WTC11 (cell line): ENCODE measurements around the gene STXBP6. TPM values are rescaled to one million over a fixed set of nuclear protein-coding genes. Genes with fewer than 3 reads are reported as not detected.
"Not testable (repeated sequence)": the region's sequence is repeated elsewhere in the genome, so short reads cannot be mapped to it uniquely, and the experiment has no call there.

Experiments
- ATAC-seq: fragments of 200-7000 bp; cut with Tn5 transposase; 2 replicates; pipeline ENCODE4 v1.10.0; 2021; ENCODE audit warnings: mild to moderate bottlenecking, moderate library complexity
- CTCF ChIA-PET: fragments of 300-600 bp; sonication (Branson Sonifier 250); formaldehyde crosslinking; loops from one replicate; lab custom pipeline; 2021; ENCODE audit warnings: antibody characterized with exemption; lab: Charles Lee
- POLR2A ChIA-PET: fragments of 350-600 bp; sonication (Branson Sonifier 250); formaldehyde crosslinking; loops from one replicate; lab custom pipeline; 2021; ENCODE audit warnings: antibody characterized with exemption; lab: Charles Lee
- DNase-seq: peaks from one replicate; pipeline ENCODE4 v3.0.0; 2021; ENCODE audit warnings: low spot score
- H3K27ac Mint-ChIP-seq: 2 replicates; pipeline ENCODE4 v1.8.0; 2021; ENCODE audit warnings: mixed read lengths
- H3K27me3 Mint-ChIP-seq: 2 replicates; pipeline ENCODE4 v1.8.0; 2021; ENCODE audit warnings: low read depth, mild to moderate bottlenecking, moderate library complexity, mixed read lengths
- H3K36me3 Mint-ChIP-seq: 2 replicates; pipeline ENCODE4 v1.8.0; 2021; ENCODE audit warnings: mixed read lengths
- H3K4me1 Mint-ChIP-seq: 2 replicates; pipeline ENCODE4 v1.8.0; 2022; ENCODE audit warnings: mixed read lengths
- H3K4me3 Mint-ChIP-seq: 2 replicates; pipeline ENCODE4 v1.8.0; 2021; ENCODE audit warnings: mild to moderate bottlenecking, moderate library complexity, mixed read lengths
- H3K9me3 Mint-ChIP-seq: 2 replicates; pipeline ENCODE4 v1.8.0; 2021; ENCODE audit warnings: mixed read lengths
- ARID4B ChIP-seq: sonication (generic); formaldehyde crosslinking; IDR thresholded peaks from 2 replicates; pipeline ENCODE4 v1.8.0; 2023; ENCODE audit warnings: missing genetic modification reagents, mild to moderate bottlenecking, borderline replicate concordance
- CREB1 ChIP-seq: sonication (generic); formaldehyde crosslinking; IDR thresholded peaks from 2 replicates; pipeline ENCODE4 v1.8.0; 2023; ENCODE audit warnings: mild to moderate bottlenecking, missing genetic modification reagents
- E2F5 ChIP-seq: sonication (generic); formaldehyde crosslinking; IDR thresholded peaks from 2 replicates; pipeline ENCODE4 v1.8.1; 2022; ENCODE audit warnings: mild to moderate bottlenecking, moderate library complexity, missing genetic modification reagents
- FOXP1 ChIP-seq: sonication (generic); formaldehyde crosslinking; IDR thresholded peaks from 2 replicates; pipeline ENCODE4 v1.8.0; 2022; ENCODE audit warnings: missing genetic modification reagents, mild to moderate bottlenecking, moderate library complexity, borderline replicate concordance
- GRHL2 ChIP-seq: fragments of 250-450 bp; sonication (Bioruptor Pico); IDR thresholded peaks from 2 replicates; pipeline ENCODE4 v1.8.0; 2022; ENCODE audit warnings: mild to moderate bottlenecking, moderate library complexity; ENCODE audit not compliant: insufficient replicate concordance, severe bottlenecking
- JUN ChIP-seq: sonication (generic); formaldehyde crosslinking; IDR thresholded peaks from 2 replicates; pipeline ENCODE4 v1.8.0; 2023; ENCODE audit warnings: mild to moderate bottlenecking, missing genetic modification reagents
- NFATC4 ChIP-seq: fragments of 250-450 bp; sonication (Bioruptor Pico); IDR thresholded peaks from 2 replicates; pipeline ENCODE4 v1.9.0; 2021; ENCODE audit warnings: mild to moderate bottlenecking
- SOX15 ChIP-seq: fragments of 250-450 bp; sonication (Bioruptor Pico); IDR thresholded peaks from 2 replicates; pipeline ENCODE4 v1.9.0; 2021; ENCODE audit warnings: mild to moderate bottlenecking
- ZBTB43 ChIP-seq: sonication (generic); formaldehyde crosslinking; IDR thresholded peaks from 2 replicates; pipeline ENCODE4 v1.8.1; 2023; ENCODE audit warnings: mild to moderate bottlenecking, missing genetic modification reagents
- ZNF317 ChIP-seq: sonication (generic); formaldehyde crosslinking; IDR thresholded peaks from 2 replicates; pipeline ENCODE4 v1.8.1; 2023; ENCODE audit warnings: low read depth, mild to moderate bottlenecking, moderate library complexity, missing genetic modification reagents, borderline replicate concordance
- total RNA-seq: library from RNA; stranded (reverse); gene quantifications from 3 replicates; pipeline ENCODE4 v1.2.3, GENCODE V29; 2021
- TF ChIP-seq, protein P1 (sequence below): sonication (generic); formaldehyde crosslinking; IDR thresholded peaks from 2 replicates; pipeline ENCODE4 v1.8.0; 2023; ENCODE audit warnings: missing genetic modification reagents
- TF ChIP-seq, protein P2 (sequence below): sonication (generic); formaldehyde crosslinking; IDR thresholded peaks from 2 replicates; pipeline ENCODE4 v1.8.1; 2022; ENCODE audit warnings: low read depth, mild to moderate bottlenecking, moderate library complexity, missing genetic modification reagents, borderline replicate concordance
- TF ChIP-seq, protein P3 (sequence below): sonication (generic); formaldehyde crosslinking; IDR thresholded peaks from 2 replicates; pipeline ENCODE4 v1.8.1; 2023; ENCODE audit warnings: mild to moderate bottlenecking, missing genetic modification reagents, borderline replicate concordance
- TF ChIP-seq, protein P4 (sequence below): fragments of 250-450 bp; sonication (Bioruptor Pico); IDR thresholded peaks from 2 replicates; pipeline ENCODE4 v1.9.0; 2021; ENCODE audit warnings: mild to moderate bottlenecking, borderline replicate concordance

The STXBP6 gene
- total RNA-seq, 1 experiment from 2014 or later, result 4.2 TPM

GRCh38 chr14:24803933-24804494 is 245.9 kb downstream of the STXBP6 start:
- ChIA-PET POLR2A (no interaction called here), CTCF (interaction anchor here (0.8 to 3.9 kb wide), 5 partner anchors 93 to 330 kb away, joined by 3 to 83 read pairs (median 6); no protein-coding TSS in a partner anchor)
- Mint-ChIP-seq H3K27me3 (no peaks in the 10 kb centered on the region), H3K36me3 (no peaks in the 10 kb centered on the region), H3K27ac (no peak overlapping the region), H3K9me3 (0 out of 2 replicates have a peak, but pooled peaks cover 3% of the 10 kb centered on the region), H3K4me1 (peaks cover 12% of the 10 kb centered on the region), H3K4me3 (no peak overlapping the region)
- TF ChIP-seq NFATC4 (CRISPR knock-in tag) (no peak), SOX15 (CRISPR knock-in tag) (no peak), ZNF317 (CRISPR knock-in tag) (no peak), ZBTB43 (no peak), E2F5 (CRISPR knock-in tag) (no peak), CREB1 (CRISPR knock-in tag) (no peak), GRHL2 (CRISPR knock-in tag) (no peak), JUN (CRISPR knock-in tag) (no peak), FOXP1 (CRISPR knock-in tag) (no peak), ARID4B (CRISPR knock-in tag) (no peak)
- TF ChIP-seq, protein P1, sequence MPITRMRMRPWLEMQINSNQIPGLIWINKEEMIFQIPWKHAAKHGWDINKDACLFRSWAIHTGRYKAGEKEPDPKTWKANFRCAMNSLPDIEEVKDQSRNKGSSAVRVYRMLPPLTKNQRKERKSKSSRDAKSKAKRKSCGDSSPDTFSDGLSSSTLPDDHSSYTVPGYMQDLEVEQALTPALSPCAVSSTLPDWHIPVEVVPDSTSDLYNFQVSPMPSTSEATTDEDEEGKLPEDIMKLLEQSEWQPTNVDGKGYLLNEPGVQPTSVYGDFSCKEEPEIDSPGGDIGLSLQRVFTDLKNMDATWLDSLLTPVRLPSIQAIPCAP (CRISPR knock-in tag), result no peak
- TF ChIP-seq, protein P2, sequence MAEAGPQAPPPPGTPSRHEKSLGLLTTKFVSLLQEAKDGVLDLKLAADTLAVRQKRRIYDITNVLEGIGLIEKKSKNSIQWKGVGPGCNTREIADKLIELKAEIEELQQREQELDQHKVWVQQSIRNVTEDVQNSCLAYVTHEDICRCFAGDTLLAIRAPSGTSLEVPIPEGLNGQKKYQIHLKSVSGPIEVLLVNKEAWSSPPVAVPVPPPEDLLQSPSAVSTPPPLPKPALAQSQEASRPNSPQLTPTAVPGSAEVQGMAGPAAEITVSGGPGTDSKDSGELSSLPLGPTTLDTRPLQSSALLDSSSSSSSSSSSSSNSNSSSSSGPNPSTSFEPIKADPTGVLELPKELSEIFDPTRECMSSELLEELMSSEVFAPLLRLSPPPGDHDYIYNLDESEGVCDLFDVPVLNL (CRISPR knock-in tag), result no peak
- TF ChIP-seq, protein P3, sequence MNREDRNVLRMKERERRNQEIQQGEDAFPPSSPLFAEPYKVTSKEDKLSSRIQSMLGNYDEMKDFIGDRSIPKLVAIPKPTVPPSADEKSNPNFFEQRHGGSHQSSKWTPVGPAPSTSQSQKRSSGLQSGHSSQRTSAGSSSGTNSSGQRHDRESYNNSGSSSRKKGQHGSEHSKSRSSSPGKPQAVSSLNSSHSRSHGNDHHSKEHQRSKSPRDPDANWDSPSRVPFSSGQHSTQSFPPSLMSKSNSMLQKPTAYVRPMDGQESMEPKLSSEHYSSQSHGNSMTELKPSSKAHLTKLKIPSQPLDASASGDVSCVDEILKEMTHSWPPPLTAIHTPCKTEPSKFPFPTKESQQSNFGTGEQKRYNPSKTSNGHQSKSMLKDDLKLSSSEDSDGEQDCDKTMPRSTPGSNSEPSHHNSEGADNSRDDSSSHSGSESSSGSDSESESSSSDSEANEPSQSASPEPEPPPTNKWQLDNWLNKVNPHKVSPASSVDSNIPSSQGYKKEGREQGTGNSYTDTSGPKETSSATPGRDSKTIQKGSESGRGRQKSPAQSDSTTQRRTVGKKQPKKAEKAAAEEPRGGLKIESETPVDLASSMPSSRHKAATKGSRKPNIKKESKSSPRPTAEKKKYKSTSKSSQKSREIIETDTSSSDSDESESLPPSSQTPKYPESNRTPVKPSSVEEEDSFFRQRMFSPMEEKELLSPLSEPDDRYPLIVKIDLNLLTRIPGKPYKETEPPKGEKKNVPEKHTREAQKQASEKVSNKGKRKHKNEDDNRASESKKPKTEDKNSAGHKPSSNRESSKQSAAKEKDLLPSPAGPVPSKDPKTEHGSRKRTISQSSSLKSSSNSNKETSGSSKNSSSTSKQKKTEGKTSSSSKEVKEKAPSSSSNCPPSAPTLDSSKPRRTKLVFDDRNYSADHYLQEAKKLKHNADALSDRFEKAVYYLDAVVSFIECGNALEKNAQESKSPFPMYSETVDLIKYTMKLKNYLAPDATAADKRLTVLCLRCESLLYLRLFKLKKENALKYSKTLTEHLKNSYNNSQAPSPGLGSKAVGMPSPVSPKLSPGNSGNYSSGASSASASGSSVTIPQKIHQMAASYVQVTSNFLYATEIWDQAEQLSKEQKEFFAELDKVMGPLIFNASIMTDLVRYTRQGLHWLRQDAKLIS (CRISPR knock-in tag), result no peak
- TF ChIP-seq, protein P4, sequence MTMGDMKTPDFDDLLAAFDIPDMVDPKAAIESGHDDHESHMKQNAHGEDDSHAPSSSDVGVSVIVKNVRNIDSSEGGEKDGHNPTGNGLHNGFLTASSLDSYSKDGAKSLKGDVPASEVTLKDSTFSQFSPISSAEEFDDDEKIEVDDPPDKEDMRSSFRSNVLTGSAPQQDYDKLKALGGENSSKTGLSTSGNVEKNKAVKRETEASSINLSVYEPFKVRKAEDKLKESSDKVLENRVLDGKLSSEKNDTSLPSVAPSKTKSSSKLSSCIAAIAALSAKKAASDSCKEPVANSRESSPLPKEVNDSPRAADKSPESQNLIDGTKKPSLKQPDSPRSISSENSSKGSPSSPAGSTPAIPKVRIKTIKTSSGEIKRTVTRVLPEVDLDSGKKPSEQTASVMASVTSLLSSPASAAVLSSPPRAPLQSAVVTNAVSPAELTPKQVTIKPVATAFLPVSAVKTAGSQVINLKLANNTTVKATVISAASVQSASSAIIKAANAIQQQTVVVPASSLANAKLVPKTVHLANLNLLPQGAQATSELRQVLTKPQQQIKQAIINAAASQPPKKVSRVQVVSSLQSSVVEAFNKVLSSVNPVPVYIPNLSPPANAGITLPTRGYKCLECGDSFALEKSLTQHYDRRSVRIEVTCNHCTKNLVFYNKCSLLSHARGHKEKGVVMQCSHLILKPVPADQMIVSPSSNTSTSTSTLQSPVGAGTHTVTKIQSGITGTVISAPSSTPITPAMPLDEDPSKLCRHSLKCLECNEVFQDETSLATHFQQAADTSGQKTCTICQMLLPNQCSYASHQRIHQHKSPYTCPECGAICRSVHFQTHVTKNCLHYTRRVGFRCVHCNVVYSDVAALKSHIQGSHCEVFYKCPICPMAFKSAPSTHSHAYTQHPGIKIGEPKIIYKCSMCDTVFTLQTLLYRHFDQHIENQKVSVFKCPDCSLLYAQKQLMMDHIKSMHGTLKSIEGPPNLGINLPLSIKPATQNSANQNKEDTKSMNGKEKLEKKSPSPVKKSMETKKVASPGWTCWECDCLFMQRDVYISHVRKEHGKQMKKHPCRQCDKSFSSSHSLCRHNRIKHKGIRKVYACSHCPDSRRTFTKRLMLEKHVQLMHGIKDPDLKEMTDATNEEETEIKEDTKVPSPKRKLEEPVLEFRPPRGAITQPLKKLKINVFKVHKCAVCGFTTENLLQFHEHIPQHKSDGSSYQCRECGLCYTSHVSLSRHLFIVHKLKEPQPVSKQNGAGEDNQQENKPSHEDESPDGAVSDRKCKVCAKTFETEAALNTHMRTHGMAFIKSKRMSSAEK (CRISPR knock-in tag), result no peak
- DNase-seq (no peak), ATAC-seq (no peak)

DNA sequence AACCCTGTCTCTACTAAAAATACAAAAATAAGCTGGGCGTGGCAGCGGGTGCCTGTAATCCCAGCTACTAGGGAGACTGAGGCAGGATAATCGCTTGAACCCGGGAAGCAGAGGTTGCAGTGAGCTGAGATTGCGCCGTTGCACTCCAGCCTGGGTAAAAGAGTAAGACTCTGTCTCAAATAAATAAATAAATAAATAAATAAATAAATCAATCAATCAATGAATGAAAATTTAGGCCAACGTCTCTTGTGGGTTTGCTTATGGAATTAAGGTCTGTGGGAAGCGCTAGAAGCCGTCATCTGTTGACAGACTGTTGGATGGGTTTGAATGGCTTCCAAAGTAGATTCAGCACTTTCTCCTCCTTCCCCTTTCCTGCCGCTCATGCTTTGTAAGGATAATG is 246.5 kb downstream of the STXBP6 start:
- H3K27ac Mint-ChIP-seq, POLR2A ChIA-PET, H3K36me3 Mint-ChIP-seq, ATAC-seq, DNase-seq, H3K27me3 Mint-ChIP-seq, H3K9me3 Mint-ChIP-seq, H3K4me3 Mint-ChIP-seq: not testable (repeated sequence)
- CTCF ChIA-PET, result interaction anchor here (0.8 to 3.9 kb wide), 3 partner anchors 93 to 330 kb away, joined by 3 to 75 read pairs (median 3); no protein-coding TSS in a partner anchor
- peaks cover 15% of the 10 kb centered on the region for H3K4me1 Mint-ChIP-seq
